GF-D8 (cell line): Measurements from ENCODE around the gene VEGFA.

Source experiments
- DNase-seq: peaks from one replicate; lab custom pipeline; 2025; lab: John Stamatoyannopoulos, UW

Gene VEGFA

DNA sequence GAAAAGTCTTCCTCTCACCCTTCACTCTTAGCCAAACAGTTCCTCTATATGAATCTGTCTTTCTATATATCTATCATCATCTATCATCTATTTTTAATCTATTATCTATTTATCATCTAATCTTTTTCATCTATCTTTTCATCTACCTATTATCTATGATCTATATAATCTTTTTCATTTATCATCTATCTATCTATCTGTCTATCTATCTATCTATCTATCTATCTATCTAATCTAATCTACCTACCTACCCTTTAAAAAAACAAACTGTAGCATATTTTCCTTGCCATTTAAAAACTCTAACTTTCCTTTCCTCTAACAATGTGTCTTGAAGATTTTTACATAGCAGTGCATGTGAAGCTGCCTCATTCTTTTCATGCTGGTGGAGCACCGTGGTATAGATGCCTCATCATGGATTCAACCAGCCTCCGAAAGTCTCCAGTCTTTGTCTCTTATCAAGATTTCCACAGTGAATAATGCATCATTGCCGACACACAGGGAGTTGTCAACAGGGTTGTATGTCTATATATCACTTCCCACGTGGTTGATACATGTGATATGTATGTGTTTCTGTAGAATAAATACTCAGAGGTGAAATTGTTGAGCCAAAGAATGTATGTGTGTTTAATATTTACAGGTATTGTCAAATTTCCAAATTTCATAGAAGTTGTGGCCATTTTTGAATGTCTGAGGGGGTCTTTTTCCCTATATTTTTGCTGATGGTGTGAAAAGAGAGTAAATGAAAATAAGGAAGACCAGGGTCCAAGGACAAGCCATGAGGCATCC lies 51.3 kb downstream of the VEGFA start:
- DNase-seq: no peak

DNA sequence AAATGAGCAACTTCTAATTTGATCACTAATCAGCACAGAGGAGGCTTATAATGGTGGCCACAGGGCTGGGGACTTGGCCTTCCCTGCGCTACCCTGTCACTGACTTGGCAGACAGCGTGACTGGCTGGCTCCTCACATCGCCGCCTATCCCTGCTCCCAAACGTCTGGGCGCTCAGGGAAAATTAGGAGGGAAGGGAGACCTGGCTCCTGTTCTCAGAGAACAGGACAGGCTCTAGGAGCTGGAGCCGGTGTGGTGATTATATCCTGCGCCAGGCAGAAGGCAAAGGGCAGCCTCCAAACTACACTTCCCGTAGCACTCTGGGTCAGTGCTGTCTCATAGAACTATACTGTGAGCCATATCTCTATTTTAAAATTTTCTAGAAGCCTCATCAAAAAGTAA lies 53.4 kb downstream of the VEGFA start:
- no peak for DNase-seq

DNA sequence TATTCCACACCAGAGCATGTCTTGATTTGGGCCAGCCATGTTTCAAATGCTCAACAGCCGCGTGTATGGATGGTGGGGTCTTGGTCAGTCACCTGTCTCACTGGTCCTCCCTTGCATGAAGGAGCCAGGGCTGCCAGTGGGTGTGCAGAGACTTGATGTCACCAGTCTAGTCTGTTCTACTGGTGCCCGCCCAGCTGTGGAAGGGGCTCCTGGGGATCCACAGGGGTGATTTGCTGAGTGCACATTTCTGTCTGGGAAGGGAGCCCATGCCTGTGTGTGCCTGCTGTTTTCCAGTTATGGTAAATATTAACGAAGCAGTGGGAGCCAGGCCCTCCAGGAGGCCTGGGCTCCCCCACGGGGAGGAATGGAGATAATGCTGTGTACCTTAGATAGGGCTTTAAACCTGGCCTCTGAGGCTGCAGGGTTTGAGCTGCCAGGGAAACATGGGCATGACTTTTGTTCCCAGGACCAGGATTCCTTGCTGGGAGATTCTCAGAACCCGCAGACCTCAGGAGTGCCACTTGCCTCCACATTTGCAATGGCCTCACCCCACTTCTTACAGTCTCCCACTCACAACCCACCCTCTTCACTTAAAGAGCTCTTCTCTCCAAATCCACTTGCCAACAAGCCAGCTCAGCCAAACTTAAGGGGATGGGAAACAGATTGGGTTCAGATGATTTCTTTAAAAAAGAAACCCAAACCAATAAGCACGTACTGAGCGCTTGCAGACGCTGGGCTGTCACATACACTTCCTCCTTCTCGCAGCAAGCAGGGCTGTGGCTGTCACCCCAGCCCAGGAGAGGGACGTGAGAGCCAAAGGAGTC lies 54.1 kb downstream of the VEGFA start:
- peak; percentile 17 for DNase-seq

DNA sequence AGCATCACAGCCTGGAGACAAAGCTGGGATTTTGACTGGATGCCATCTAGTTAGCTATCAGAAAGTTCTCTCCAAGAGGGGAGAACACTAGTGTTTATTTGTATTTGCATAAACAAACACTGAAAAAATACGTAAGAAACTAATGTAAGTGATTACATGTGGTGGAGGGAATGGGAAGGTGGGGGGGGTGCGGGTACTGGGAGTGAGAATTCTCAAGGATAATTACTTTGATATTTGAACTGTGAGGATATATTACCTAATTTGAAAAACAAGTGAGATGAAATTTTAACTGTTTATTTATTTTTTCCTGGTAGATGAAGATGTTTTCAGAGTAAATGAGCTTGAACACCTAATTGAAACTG lies 54.7 kb downstream of the VEGFA start:
- no peak for DNase-seq

DNA sequence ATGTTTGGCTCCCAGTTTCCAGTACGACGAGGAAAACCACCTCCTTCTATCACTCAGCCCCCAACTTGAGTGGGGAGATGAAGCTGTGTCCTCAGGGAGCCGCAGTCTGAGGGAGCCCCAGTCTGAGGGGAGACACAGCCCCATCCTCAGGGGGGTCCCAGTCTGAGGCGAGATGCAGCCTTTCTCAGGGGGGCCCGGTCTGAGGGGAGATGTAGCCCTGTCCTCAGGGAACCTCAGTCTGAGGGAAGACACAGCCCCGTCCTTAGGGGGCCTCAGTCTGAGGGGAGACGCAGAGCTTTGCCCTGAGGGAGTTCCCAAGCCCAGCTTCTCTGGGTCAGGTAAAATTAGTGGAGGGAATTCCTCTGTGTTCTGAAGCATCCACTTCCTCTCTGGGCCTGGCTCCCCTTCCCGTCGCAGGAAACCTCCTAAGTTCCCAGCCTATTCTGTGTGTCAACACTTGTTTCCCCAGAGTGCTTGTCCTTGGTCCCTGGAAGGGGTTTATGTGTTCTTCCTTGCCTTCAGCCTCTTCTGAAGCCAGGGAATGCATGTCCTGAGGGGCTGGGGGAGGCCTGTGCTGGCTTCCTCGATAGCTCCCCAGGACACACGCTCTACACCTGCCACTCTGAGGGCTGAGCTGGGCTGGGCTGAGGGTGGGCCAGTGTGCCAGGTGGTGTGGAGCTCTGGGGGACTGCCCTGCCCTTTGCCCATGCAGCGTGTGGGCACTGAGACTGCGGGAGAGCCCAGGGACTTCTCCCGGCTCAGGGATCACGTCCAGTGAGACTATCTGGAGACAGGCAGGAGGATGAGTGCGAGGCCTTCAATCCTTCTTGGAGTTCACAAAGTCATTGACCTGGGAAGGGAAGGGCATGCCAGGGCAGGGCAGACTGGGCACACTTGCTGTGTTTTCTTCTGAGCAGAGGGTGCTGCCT lies 55.4 kb downstream of the VEGFA start:
- no peak for DNase-seq

DNA sequence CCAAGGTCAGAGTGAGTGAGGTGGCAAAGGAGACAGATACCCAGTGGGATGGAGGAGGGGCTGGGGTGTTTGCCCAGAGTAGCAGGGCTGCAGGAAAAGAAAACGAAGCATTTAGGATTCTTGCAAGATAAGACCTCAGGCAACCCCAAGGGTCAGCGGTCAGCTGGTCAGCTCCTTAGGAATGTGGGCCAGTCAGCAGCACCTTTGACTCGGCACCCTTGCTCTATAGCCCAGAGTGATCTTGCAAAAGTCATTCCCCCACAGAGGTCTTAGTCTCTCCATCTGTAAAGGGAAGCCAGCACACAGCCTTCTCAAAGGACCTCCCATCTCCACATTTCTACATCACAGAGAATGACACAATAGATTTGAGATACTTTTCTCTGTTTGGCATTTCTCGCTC lies 56.7 kb downstream of the VEGFA start:
- DNase-seq: no peak

DNA sequence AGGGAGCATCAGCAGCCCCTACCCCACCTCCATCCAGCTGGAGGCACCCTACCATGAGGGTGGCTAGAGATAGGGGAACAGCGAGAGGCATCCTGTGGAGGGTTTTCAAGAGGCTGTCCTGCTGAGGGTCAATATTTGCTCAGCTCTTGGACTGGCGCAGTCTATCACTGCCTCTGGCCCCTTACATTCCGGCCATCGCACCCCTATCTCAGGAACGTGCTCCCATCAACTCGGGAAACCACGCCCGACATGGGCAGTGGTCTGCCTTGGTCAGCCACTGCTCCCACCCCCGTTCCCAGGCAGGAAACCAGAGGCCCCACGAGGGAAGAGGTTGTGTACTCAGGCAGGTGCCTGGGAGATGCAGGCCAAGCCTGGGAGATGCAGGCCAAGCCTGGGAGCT lies 57.9 kb downstream of the VEGFA start:
- DNase-seq: no peak

DNA sequence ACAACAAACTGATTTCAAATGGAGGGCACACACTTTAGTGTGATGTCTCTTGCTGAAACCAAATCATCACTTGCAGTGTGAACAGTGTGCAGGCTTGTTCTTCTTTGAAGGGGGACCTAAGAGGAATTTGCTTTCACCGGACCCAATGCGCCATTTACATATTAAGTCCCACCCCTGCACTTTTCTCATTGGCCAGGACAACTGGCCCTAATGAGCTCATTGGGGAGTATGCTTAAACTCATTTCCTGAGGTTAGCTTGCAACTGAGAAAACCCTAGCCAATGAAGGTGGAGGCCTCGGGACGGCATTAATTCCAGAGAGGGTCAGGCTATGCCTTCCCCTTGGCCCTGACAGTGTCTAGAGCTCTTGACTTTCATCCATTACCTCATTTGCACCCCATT lies 58.7 kb downstream of the VEGFA start:
- DNase-seq: no peak

DNA sequence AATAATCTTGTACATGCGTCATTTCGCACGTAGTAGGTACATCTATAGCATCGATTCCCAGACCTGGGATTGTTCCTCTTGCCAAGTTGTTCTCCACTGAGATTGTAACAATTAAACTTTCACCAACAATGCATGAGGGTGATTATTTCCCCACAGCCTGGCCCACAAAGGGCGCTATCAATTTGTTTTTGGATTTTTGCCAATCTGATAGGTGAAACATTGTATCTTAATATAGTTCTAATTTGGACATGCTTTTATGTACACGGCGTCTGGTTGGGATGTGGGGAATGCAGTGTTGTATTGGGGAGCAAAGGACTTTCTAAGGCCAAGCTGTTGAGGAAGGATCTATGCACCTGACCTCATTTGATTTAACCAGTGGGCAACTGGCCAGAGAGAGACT lies 59.5 kb downstream of the VEGFA start:
- DNase-seq: no peak

DNA sequence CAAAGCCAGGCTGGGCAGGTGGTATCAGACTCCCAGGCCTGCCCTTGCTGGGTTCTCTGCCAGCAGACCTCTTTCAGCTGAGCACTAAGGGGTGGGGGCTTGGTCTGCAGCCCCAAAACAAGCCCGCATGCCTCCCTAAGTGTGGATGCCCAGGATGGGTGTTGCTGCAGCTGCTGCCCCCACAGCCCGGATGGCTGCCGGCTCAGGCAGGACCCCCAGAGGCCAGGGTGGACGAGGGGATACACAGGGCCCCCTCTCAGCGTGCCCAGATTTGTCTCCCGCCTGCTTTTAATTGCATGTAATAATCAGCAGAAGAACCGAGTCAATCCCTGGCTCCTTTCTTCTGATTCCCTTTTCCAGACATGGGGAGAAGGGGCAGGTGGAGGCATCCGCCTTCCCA lies 60.8 kb downstream of the VEGFA start:
- no peak for DNase-seq

DNA sequence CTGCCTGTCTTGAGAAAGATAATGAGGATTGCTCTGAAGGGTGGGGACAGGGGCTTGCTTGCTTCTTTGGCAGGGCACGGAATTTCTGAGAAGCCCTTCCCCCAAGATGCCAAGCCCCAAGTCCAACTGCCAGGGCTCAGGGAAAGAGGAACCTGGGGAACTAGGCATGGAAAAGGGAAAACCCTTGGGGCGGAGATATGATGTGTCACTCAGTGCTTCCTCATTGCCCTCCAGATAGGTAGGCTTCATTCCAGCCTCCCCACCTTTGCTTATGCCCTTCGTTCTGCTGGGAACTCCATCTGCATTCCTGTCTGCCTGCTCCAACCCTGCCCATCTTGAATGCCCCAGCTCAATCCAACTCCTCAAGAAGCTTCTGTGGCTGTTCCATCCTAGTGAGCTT lies 61.2 kb downstream of the VEGFA start:
- DNase-seq: no peak

DNA sequence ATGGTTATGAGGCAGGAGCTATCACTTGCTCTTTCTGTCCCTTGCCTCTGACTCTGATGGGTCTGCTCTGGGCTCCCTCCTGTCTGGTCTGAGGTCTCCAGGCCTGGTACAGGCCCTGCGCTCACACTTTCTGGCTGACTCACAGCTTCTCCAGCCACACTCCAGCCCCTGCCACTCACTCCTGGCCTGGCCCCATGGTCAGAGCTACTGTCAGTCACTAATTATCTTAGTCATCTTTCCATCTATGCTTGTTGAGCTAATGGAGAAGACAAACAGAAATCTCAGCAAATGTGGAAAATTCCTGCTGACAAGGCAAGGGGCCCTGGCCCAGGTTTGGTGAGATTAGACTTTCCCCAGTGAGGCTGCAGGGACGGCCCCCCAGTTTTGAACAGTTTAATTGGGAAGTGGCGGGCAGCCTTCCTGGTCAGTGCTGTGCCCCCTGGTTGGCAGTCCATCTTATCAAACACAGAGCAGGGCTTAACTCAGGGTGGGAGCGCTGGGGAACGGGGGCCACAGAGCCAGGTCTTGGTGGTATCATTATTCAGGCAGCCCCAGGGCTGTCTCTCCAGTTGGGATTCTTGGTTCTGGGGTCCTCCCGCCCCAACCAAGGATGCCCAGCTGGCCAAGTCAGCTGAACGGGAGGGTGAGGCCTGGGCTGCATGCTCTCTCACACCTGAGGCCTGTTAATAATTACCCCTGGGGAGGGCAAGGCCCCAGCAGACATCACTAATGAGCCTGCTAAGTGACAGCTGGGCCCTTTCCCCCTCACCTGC lies 63.4 kb downstream of the VEGFA start:
- no peak for DNase-seq

DNA sequence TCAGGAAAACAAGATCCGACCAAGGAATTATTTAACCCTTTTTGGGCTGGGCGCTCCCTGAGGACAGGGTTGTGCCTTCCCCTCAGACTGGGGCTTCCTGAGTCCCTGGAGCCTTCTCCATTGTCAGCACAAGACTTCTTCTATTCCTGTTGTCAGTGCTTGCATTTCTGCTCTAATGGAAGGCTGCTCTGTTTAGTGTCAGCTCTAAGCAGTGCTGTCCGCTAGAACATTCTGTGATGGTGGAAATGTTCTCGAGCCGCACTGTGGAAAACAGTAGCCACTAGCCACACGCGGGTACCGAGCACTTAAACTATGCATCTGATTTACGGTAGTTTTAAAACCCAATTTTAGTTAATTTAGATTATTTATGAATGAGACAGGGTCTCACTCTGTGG lies 64.0 kb downstream of the VEGFA start:
- DNase-seq: no peak

DNA sequence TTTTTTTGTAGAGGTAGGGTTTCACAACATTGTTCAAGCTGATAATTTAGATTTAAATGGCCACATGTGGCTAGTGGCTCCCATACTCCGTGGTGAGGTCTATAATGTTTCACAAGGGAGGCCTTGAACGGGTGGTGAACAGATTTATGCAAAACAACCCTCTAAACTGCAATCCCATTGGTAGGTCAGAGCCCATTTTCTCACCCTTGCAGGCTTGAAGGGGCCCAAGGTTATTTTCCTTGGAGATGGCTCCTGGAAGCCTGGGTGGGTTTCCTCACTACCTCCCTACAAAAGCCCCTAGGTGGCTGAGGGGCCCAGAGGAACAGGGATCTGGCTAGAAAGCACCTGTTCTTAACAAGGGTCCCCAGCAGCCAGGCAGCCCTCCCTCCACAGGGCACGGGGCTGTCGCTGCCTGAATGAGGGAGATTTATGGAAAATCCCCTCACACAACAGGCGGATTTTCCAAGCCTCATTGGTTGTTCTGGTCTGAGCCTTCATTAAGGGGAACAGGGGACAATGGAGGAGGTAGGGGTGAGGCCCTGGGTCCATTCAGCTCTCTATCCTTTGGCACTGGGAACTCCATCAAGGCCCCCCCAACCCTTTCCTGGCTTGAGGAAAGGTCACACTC lies 64.6 kb downstream of the VEGFA start:
- no peak for DNase-seq

DNA sequence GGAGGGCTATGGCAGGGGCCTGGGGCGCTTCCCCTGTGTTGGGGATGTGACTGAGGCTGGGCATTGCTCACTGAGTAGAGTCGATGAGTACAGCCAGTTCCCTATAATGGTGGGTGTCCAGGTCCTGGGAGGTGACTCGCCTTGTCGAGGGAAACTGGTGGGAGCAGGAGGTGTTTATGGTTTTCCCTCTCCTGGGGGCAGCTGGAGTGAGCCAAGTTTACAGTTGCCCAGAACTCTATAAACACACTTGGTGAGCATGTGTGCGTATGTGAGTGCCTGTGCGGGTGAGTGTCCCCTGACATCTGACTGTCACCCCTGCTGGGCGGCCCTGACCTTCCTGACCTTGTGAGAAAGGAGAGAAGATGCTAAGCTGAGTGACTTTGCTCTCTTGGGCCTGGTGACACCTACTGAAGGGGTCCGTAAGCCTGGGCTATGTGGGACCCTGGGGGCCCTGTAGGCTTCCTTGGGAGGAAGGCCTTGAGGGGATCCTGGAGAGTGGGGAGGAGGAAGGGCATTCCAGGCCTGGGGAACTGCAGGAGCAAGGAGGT lies 65.9 kb downstream of the VEGFA start:
- DNase-seq: no peak
